GM12864 (cell line): ENCODE data around the gene AMOTL1.

Source experiments
- DNase-seq: peaks from one replicate; pipeline ENCODE4 v3.0.0-alpha.2; 2011; ENCODE audit warnings: low read depth
- H3K4me3 ChIP-seq: 2 replicates; pipeline ENCODE4 v1.5.1; 2011; ENCODE audit warnings: mild to moderate bottlenecking, low read depth, low read length, control low read depth
- CTCF ChIP-seq: IDR thresholded peaks from 2 replicates; pipeline ENCODE4 v1.5.1; 2011; ENCODE audit warnings: low read depth, mild to moderate bottlenecking, moderate library complexity, low read length, control low read depth, inconsistent platforms; ENCODE audit errors: missing control alignments

AMOTL1 gene

GRCh38 chr11:94920311-94920710, 152.2 kb downstream of the AMOTL1 start:
- no peak for DNase-seq
- H3K4me3 ChIP-seq, result no peak overlapping the region
- TF ChIP-seq CTCF, result no peak

GRCh38 chr11:94922321-94923003, 154.3 kb downstream of the AMOTL1 start:
- no peak for DNase-seq
- no peak for TF ChIP-seq CTCF

GRCh38 chr11:94923004-94923334, 154.8 kb downstream of the AMOTL1 start:
- DNase-seq, result no peak
- no peak for TF ChIP-seq CTCF
- no peak overlapping the region for H3K4me3 ChIP-seq

More at GRCh38 chr11:94922321-94923003, 154.3 kb downstream of the AMOTL1 start:
- H3K4me3 ChIP-seq, result no peak overlapping the region

GRCh38 chr11:94924171-94924572, 156.0 kb downstream of the AMOTL1 start:
- TF ChIP-seq CTCF, result no peak
- no peak overlapping the region for H3K4me3 ChIP-seq
- no peak for DNase-seq

GRCh38 chr11:94924612-94925011, 156.5 kb downstream of the AMOTL1 start:
- no peak for DNase-seq
- H3K4me3 ChIP-seq, result no peak overlapping the region
- TF ChIP-seq CTCF, result no peak

GRCh38 chr11:94925422-94926270, 157.5 kb downstream of the AMOTL1 start:
- DNase-seq, result no peak
- H3K4me3 ChIP-seq, result no peak overlapping the region
- no peak for TF ChIP-seq CTCF
